Measurements from ENCODE around the gene DCHS1.

The DCHS1 gene

DNA sequence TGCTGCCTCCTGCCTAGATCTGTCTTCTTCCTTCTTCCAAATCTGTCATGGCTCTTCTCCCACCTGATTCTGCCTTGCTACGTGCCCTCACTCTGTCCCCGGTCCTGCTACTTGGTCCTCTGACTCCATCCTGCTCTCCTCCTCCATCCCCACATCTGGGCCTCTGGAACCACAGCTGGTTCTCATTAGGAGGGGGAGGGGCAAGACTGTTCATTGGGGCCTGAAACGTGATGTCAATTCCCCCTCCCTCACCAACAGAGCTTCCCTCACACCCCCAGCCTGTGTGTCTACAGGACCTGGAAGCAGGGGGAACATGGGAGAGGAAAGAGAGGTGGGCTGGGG, 9.1 kb downstream of the DCHS1 start:
- peak; percentile 88 for DNase-seq (ENCODE audit: low spot score)

DNA sequence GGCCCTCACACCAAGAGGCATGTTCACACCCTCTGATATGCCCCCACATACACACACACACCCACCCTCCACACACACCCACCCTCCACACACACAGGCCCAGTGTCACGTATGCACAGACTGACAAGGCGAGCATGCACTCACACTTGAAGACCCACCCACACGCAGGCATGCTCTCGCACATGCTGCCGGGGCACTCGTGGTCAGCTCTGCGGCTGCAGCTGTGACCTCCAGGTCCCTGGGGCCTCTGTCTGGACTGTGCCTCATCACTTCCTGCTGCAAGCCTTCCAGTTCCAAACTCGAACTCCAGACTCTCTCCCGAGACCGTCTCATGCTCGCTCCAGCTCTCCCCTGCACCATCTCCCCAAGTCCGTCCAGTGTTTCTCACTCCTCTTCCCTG, 9.5 kb downstream of the DCHS1 start:
- peak; percentile 80 for DNase-seq (ENCODE audit: low spot score)

DNA sequence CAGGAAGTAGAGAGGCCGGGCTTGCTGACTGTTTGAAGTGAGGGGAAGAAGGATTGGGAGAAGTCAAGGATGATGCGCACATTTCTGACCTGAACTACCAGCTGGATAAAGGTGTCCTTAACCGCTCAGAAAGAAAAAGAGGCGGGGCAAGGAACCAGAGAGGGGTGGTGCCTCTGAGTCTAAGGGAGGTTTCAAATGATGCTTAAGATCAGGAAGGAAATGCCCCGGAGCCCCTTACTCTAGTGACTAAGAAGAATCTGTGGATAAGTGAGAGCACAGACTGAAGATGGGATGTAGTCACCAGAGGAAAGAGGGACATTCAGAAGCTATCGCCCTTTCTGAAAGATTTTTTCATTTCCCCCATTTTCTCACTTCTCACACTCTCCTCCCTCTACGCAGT, 12.7 kb downstream of the DCHS1 start:
- peak; percentile 15 for DNase-seq (ENCODE audit: low spot score)

DNA sequence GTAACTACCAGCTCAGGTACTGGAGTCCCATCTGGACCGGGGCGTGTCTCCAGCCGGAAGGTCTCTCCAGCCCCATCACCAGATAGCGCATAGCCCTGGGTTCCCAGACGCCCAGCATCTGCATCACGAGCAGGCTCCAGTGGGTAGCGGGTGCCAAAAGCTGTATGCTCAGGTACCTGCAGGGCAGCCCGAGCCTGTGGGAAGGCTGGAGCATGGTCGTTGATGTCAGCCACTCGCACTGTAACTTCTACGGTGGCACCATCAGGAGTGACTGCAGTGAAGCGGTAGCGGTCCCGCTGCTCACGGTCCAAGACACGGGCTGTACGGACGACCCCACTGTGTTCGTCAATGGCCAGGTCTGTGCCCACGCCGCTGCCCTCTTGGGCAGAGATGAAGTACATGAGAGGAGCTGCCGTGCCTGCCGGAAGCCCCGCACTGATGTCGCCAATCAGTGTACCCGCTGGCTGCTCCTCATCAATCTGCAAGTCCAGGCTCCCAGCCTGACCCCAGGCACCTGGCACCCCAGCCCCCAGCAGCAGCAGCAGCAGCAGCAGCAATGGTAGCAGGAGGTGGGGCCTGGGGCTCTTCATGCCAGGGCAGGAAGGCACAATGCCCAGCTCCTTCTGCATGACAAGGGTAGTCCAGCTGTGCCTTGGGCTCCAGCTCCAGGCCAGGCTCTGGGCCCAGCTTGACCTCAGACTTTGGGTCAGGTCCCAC, 14.5 kb downstream of the DCHS1 start:
- DNase-seq (ENCODE audit: low spot score), result no peak

DNA sequence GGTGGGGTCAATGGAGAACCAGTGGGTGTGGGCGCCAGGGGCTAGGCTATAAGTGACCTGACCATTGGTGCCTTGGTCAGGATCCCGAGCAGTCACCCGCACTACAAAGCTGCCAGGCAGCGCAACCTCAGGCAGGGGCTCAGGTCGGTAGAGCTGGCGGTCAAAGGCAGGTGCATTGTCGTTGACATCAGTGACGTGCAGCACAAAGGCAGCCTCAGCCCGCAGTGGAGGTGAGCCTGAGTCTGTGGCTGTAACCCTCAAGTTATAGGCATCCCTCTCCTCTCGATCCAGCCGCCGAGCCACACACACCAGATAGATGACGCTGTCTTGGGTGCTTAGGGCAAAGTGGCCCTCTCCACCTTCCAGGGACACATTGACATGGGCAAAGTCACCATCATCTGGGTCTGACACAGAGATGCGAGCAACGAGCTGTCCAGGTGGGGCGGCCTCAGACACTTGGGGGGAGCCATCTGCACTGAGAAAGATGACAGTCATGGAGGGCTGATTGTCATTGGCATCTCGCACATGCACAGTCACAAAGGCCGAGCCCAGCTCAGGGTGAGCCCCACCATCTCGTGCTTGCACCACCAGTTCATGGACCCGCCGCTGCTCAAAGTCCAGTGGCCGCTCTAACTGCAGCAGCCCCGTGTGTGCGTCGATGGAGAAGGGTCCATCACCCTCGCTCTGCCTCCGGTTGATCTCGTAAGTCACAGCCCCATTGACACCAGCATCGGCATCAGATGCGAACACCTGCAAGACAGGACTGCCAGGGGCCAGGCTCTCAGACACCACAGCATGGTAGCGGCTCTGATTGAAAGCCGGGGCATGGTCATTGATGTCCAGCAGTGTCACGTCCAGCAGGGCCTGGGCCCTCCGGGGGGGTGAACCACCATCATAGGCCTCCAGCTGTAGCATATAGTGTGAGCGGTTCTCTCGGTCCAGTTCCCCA, 15.3 kb downstream of the DCHS1 start:
- DNase-seq (ENCODE audit: low spot score), result no peak

DNA sequence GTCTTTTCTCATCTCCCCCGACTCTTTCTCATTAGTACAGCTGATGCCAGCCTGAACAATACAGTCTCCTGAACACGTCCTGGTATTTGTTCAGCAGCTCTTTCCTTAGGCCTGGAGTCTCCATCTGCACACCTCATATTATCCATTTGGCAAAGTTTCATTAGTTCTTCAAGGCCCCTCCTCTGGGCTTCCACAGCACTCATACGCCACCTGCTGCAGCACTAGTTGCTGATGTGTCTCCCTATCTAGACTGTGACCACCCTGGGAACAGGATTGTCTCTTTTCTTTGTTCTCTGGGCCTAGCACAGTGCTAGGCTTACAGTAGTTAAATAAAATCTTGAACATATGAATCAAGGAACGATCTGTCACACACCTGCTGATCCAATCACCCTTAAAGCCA, 17.2 kb downstream of the DCHS1 start:
- no peak for DNase-seq (ENCODE audit: low spot score)

DNA sequence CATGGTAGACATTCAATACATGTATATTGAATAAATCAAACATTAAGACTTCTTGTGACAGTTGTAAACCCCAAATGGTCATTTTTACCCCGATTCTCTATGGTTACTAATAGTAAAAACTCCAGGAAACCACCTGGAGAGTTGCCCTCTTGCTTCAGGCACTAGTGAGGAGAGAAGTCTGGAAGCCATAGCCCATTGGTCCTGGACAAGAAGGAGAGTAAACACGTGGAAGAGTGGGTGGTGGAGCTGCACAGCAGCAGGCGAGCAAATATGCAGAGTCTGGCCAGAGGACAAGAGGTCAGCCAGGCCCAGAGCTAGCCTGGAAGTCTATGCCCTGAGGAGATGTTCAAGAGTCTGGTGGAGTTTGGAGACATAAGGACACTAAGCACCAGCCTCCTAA, 17.7 kb downstream of the DCHS1 start:
- DNase-seq (ENCODE audit: low spot score), result no peak

DNA sequence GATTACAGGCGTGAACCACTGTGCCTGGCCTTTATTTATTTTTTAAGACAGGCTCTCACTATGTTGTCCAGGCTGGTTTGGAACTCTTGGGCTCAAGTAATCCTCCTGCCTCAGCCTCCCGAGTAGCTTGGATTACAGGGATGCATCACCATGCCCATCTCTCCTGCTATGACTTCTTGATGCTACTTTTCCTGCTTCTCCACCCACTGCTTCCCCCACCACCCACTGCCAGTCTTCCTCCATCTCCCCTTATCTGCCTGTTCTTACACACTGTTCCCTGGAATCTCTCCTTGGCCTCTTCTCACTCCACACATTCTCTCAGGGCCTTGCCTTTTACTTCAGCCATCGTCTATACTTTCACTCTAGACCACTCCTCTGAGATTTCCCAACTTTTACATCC, 19.1 kb downstream of the DCHS1 start:
- no peak for DNase-seq (ENCODE audit: low spot score)

DNA sequence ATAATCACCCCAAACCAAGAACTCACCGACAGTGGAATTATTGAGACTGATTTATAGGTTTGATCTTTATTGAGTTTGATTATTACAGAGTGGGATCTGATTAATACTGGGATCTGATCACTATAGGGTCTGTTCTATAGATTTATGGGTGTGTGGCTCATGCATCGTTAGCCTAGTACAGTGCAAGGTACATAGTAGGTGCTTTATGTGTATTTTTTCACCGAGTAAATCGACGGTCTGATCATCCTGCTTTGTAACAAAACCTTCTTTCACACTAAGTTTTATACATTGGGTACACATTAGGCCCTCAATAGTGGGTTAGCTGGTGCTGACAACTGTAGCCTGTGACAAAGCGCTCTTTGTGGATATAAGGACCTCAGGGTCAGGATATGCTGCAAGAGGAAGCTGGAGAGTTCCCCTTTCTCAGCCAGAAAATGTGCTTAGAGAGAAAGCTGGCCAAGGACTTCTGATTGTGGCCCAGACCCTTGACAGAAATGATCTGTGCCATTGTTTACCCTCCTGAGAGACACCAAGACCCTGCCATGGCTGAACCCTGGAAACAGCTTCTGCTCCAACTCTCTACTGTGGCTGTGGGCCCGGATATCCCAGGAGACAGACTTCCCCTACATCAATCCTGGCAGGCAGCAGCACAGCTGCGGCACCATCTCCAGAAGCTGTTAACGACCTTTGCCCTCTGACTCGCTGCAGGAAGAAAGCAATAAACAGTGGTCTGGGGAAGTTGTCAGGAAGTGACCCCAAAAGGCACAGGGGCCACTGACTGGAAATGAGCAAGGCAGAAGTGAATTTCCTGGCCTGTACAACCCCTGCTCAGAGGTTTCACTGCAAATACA, 20.3 kb downstream of the DCHS1 start:
- no peak for DNase-seq (ENCODE audit: low spot score)

DNA sequence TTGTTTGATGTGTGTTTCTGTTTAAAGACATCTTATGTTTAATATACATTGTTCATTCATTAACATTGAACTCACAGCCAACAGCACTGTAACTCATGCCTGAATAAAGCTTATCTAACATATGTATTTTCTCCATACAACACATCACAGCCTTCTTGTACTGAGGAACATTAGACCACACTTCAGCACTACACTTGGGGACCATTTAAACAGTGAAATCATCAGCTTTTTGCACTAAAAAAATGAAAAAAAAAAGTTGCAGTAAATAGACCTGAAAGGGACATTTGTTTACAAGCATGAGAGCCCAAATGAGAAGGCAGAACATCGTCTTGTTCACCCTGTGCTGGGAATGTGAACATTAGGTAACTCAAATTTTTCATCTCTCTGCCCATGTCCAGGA, 21.1 kb downstream of the DCHS1 start:
- DNase-seq (ENCODE audit: low spot score), result no peak

DNA sequence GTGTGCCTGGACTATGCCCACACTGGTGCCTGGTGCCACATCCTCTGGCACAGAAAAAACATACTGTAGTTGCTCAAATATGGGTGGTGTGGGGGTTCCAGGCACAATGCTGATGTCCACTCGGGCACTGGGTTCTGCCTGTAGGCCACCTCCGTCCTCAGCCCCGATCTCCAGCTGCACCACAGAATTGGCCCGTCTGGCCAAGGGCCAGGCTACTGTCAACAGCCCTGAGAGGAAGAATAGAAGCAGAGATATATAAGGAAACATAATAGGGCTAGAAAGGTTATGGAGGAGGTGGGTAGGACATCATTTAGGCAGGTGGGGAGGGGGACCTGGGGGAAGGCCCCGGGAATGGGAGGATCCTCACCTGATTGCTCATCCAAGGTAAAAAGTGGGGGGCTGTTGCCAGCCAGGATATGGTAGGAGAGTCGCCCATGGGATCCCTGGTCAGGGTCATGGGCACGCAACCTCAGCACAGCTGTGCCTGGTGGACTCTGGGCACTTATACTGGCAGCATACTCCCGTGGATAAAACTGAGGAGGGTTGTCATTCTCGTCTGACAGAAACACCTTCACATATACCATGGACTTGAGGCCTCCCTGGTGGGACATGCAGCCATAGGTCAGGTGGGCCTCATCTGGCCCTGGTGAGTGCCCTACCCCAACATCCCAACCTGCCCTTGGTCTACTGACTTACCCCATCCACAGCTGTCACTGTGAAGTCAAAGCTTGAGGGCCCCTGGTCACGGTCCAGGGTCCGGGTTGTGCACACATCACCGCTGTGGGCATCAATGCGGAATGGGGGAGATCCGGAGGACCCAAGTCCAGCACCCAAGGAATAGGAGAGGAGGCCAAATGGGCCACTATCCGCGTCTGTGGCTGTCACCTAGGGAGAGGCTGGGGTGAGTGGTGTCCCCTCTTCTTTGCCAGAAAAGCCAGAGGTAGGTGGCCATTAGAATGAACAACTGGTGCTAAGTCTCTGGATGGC, 21.9 kb downstream of the DCHS1 start:
- DNase-seq (ENCODE audit: low spot score), result no peak

DNA sequence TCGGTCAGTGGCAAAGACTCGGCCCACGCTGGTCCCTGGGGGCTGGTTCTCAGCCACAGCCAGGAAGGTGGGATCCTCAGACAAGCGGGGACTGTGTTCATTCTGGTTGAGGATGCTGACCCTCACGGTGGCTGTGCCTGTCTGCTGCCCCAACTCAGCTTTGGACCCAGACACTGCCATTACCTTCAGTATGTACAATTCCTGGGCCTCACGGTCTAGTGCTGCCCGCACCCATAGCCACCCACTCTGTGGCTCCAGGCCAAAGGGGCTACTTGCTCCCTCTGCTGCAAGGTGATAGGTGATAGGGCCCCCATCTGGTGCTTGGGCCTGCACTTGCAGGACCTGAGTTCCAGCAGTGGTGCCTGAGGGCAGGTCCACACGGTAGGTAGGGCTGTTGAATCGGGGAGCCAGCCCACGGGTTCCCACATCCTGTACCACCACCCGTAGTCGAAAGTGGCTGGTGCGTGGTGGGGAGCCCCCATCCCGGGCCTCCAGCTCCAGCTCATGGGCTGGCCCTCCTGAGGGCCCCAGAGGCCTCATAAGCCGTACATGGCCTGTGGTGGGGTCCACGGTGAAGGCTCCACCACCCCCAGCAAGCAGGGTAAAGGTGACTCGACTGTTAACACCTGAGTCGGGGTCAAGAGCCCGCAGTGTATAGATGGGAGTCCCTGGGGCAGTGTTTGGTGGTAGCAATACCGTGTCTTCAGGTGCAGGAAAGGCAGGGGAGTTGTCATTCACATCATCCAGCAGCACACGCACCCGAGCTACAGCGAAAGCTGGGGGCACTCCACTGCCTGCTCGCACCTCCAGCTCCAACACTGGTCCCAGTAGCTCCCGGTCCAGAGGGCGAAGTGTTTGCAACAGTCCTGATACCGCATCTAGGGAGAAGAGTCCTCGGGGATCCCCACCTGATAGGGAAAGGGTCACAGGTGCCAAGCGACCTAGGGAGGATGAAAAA, 23.2 kb downstream of the DCHS1 start:
- DNase-seq (ENCODE audit: low spot score), result no peak

DNA sequence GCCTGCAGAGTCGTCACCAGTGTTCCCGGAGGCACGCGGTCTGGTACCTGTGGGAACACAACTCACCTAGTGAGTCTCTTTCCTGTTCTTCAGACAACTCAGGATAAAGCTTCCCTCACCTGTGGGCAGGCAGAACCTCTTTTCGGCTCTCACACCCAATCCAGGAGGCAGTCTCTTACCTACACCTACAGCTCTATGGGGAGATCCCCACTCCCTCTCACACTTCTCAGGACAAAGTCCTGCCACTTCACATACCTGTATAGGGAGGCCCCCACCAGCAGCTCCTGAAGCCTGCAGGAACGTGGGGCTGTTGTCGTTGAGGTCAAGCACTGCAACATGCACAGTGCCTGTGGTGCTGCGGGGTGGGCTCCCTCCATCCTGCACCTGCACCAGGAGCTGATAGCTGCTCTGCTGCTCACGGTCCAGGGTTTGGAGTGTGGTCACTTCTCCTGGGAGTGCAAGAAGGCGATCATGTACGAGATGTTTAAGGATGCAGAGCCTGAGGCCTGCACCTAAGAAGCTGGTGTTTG, 24.2 kb downstream of the DCHS1 start:
- no peak for DNase-seq (ENCODE audit: low spot score)

DNA sequence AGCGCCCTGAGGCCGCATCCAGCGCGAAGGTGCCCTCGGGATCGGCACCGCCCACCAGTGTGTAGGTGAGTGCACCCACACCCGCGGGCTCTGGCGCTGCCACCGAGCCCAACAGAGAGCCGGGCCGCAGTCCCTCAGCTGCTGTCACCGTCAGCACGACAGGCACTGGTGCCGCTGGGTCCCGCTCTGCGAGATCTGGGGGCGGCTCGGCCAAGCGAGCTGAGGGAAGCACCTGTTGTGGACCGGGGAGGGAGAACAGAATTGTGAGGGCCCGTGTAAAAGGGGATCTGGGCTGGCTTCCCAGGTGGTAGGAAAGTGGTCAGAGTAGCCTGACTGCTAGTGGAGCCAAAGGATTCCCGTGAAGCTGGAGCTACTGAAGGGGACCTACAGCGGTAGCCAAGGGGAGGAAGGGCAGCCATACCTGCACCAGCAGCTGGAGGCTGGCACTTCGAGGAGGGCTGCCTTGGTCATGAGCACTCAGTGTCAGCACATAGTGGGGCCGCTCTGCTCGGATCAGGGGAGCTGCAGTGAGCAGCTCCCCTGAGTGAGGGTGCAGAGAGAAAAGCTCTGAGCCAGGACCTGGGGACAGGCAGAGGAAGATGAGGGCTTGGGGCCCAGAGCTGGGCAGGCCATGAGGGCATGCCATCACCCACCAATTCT, 24.8 kb downstream of the DCHS1 start:
- no peak for DNase-seq (ENCODE audit: low spot score)

DNA sequence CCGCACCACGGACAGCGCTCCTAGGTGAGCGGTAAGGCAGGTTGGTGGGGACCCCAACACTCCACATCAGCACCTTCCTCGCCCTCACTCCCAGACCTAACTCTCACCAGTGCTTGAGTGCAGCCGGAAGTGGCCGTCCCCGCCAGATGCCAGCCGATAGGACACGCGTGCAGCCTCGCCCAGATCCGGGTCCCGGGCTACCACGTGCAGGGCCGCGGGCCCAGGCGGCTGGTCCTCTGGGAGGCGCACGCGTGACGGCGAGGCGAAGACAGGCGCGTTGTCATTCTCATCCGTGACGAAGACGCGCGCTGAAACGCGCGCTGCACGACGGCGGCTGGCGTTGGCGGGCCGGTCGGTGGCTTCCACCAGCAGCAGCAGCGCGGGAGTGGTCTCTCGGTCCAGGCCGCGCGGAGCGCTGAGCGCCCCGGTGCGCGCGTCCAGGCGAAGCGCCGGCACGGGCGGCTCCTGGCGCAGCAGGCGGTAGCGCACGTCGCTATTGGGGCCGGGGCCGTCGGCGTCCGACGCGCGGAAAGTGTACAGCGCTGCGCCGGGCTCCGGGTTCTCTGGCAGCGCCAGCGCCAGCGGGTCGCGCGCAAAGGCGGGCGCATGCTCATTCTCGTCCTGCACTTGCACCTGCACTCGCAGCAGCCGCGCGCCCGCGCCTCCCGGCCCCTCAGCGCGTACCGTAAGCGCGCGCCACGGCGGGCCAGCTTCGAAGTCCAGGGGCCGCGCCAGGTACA, 25.5 kb downstream of the DCHS1 start:
- no peak for DNase-seq (ENCODE audit: low spot score)

DNA sequence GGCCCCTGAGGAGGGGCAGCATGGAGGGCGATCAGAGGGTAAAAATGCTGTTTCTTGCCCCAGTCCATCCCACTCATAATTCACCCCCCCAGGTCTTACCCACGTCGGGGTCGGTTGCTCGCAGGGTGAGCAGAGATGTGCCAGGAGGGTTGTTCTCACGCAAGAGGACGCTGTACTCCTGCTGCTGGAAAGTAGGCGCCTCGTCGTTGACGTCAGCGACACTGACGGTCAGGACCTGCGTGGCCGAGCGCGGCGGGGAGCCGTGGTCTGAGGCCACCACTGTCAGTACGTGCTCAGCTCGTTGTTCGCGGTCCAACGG, 26.1 kb downstream of the DCHS1 start:
- DNase-seq (ENCODE audit: low spot score), result no peak

DNA sequence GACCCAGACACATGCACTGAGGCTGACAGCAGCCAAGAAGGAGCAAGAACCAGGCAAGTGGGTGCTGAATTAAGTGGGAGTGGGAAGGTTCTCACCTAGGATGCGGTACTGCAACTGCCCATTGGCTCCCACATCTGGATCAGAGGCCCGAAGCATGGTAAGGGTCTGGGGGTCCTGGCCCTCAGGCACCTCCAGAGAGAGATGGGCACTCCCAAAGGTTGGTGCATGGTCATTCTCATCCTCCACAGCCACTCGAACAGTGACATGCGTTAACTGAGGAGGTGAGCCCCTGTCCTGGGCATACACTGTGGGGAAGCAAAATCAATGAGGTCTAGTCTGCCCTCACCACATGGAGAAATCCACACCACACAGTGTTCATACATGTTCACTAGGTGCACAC, 27.1 kb downstream of the DCHS1 start:
- no peak for DNase-seq (ENCODE audit: low spot score)

DNA sequence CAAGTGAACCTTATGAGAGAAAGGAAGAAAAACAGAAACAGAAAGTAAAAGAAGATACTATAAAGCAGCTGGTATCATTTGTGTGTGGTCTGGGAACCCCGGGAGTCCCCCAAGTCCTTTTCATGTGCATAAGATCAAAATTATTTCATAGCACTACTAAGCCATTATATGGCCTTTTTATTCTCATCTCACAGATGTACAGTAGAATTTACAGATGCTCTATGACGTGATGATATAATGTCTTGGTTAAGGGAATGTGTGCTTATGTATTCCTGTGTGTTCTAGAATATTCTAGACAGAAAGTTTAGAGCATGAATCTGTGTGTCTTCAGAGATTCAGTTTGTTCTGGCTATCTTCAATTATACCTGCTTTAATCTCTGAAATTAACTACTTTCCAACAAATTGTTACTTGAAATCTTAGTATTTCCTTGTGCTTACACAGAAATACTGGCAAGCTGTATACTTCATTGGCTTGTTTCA, 27.8 kb downstream of the DCHS1 start:
- no peak for DNase-seq (ENCODE audit: low spot score)
